Hepatocyte (in vitro differentiated cells): ENCODE data around the gene C4BPA. TPM values are rescaled to one million over a fixed set of nuclear protein-coding genes. Genes with fewer than 3 reads are reported as not detected.

Experiments
- DNase-seq: peaks from one replicate; pipeline ENCODE4 v3.0.0-alpha.2; 2016; ENCODE audit warnings: low spot score
- H2AFZ ChIP-seq: fragments of 200-600 bp; sonication (generic); 2 replicates; pipeline ENCODE4 v1.6.0; 2016; ENCODE audit warnings: antibody characterized with exemption, mild to moderate bottlenecking
- H3K27ac ChIP-seq: fragments of 200-600 bp; sonication (generic); 2 replicates; pipeline ENCODE4 v1.5.1; 2016; ENCODE audit warnings: mild to moderate bottlenecking
- H3K27me3 ChIP-seq: fragments of 200-600 bp; sonication (generic); 2 replicates; pipeline ENCODE4 v1.6.1; 2016
- H3K36me3 ChIP-seq: fragments of 200-600 bp; sonication (generic); replicated peaks from 2 replicates; pipeline ENCODE4 v1.5.1; 2016; ENCODE audit warnings: low read depth; ENCODE audit not compliant: insufficient read depth
- H3K4me1 ChIP-seq: fragments of 200-600 bp; sonication (generic); 2 replicates; pipeline ENCODE4 v1.5.1; 2016; ENCODE audit warnings: mild to moderate bottlenecking, moderate library complexity; ENCODE audit not compliant: insufficient read depth
- H3K4me2 ChIP-seq: fragments of 200-600 bp; sonication (generic); 2 replicates; pipeline ENCODE4 v1.6.0; 2016
- H3K4me3 ChIP-seq: fragments of 200-600 bp; sonication (generic); 2 replicates; pipeline ENCODE4 v1.5.1; 2016; ENCODE audit warnings: mild to moderate bottlenecking
- H3K79me2 ChIP-seq: fragments of 200-600 bp; sonication (generic); 2 replicates; pipeline ENCODE4 v1.6.0; 2017; ENCODE audit warnings: mild to moderate bottlenecking
- H3K9me2 ChIP-seq: fragments of 200-600 bp; sonication (generic); replicated peaks from 2 replicates; pipeline ENCODE4 v1.6.0; 2017; ENCODE audit warnings: mild to moderate bottlenecking; ENCODE audit not compliant: insufficient read depth
- H3K9me3 ChIP-seq: fragments of 200-600 bp; sonication (generic); 2 replicates; pipeline ENCODE4 v1.5.1; 2016; ENCODE audit warnings: low read depth, mild to moderate bottlenecking
- H4K20me1 ChIP-seq: fragments of 200-600 bp; sonication (generic); 2 replicates; pipeline ENCODE4 v1.6.0; 2016; ENCODE audit warnings: mild to moderate bottlenecking; ENCODE audit not compliant: insufficient read depth, poor library complexity, severe bottlenecking
- CTCF ChIP-seq: fragments of 200-600 bp; sonication (generic); IDR thresholded peaks from 2 replicates; pipeline ENCODE4 v1.5.1; 2016; ENCODE audit warnings: antibody characterized with exemption, mild to moderate bottlenecking; ENCODE audit not compliant: poor library complexity
- EZH2 ChIP-seq: fragments of 200-600 bp; sonication (generic); IDR thresholded peaks from 2 replicates; pipeline ENCODE4 v1.6.1; 2016; ENCODE audit warnings: antibody characterized with exemption, mild to moderate bottlenecking, borderline replicate concordance
- EZH2phosphoT487 ChIP-seq: fragments of 200-600 bp; sonication (generic); IDR thresholded peaks from one replicate; pipeline ENCODE4 v1.6.1; 2018; ENCODE audit warnings: antibody characterized with exemption, mild to moderate bottlenecking, low read depth, moderate library complexity; ENCODE audit not compliant: unreplicated experiment, severe bottlenecking
- WGBS: methylation state at CpG from one replicate; pipeline ENCODE4 v1.1.6; 2016; ENCODE audit warnings: low lambda C conversion rate; ENCODE audit errors: missing lambda C conversion rate; 5-methylcytosine and 5-hydroxymethylcytosine counted together
- polyA plus RNA-seq: library from polyadenylated mRNA; unstranded; fragments of >200 nt; fragmentation: Nextera tagmentation; extraction: Ambion mirVana; gene quantifications from 2 replicates; pipeline ENCODE4 v1.2.1, GENCODE V29; 2016
- total RNA-seq: library from RNA; depleted of rRNA; stranded (reverse); fragments of >200 nt; gene quantifications from 2 replicates; pipeline ENCODE4 v1.2.3, GENCODE V29; 2014

C4BPA gene
- total and polyA plus RNA-seq, 2 experiments from 2014 or later = 12.4 to 17.2 TPM

DNA sequence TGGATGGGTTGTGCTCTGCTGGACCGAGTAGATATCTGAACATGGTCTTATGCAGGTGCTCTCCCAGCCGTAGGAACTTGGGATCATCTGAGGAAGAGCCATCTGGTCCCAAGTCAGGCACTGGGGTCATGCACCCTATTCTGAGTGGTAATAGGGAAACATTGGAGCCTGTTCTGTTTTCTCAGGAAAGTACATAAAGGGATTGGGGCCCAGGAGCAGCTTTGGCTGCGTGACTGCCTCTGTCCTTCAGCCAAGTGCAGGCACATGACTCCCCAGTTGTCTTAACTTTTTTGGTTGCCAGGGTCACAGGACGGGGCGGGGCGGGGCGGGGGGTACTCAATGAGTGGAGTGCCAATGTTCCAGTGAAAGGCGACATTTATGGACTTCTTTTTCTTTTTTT, 39.5 kb upstream of the C4BPA start:
- H3K27me3 ChIP-seq = no peaks in the 10 kb centered on the region
- no peaks in the 10 kb centered on the region for H4K20me1 ChIP-seq
- H2AFZ ChIP-seq = no peak overlapping the region
- 94% methylated on average over 8 of the region's 8 CpGs for WGBS
- no peak overlapping the region for H3K4me3 ChIP-seq
- H3K9me2 ChIP-seq = no peaks in the 10 kb centered on the region
- no peaks in the 10 kb centered on the region for H3K4me1 ChIP-seq
- DNase-seq = no peak
- no peaks in the 10 kb centered on the region for H3K36me3 ChIP-seq
- H3K79me2 ChIP-seq = no peaks in the 10 kb centered on the region
- peak overlapping the region; percentile 34 for H3K27ac ChIP-seq
- no peak for TF ChIP-seq EZH2
- no peak for TF ChIP-seq CTCF
- no peak for TF ChIP-seq EZH2phosphoT487
- H3K9me3 ChIP-seq = no peaks in the 10 kb centered on the region
- no peak overlapping the region for H3K4me2 ChIP-seq

DNA sequence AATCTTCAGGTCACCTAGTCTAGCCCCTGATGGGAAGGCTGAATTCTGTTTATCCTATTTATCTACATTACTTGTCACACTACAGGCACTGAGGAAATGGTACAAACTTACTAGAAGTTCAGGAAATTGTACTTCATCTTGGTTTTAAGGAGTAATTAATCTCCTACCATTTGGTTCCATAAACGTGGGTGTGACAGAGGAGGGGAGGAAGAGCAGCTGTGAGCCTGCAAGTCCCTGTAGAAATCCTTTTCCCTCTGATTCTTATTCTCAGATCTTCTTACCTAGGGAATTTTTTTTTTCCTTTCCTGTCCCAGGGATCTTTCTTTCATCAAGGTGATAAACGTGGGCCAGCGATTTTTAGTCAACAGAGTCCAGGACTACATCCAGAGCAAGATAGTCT, 36.8 kb upstream of the C4BPA start:
- H2AFZ ChIP-seq = no peak overlapping the region
- H3K9me3 ChIP-seq = no peaks in the 10 kb centered on the region
- no peak overlapping the region for H3K4me3 ChIP-seq
- WGBS = 72% methylated on average over 3 of the region's 3 CpGs
- H3K79me2 ChIP-seq = no peaks in the 10 kb centered on the region
- H3K4me1 ChIP-seq = no peaks in the 10 kb centered on the region
- H4K20me1 ChIP-seq = no peaks in the 10 kb centered on the region
- peak overlapping the region; percentile 75 for H3K27ac ChIP-seq
- no peaks in the 10 kb centered on the region for H3K36me3 ChIP-seq
- no peak overlapping the region for H3K4me2 ChIP-seq
- no peaks in the 10 kb centered on the region for H3K27me3 ChIP-seq
- no peaks in the 10 kb centered on the region for H3K9me2 ChIP-seq
- TF ChIP-seq CTCF (no peak), EZH2 (no peak)
- DNase-seq = no peak

DNA sequence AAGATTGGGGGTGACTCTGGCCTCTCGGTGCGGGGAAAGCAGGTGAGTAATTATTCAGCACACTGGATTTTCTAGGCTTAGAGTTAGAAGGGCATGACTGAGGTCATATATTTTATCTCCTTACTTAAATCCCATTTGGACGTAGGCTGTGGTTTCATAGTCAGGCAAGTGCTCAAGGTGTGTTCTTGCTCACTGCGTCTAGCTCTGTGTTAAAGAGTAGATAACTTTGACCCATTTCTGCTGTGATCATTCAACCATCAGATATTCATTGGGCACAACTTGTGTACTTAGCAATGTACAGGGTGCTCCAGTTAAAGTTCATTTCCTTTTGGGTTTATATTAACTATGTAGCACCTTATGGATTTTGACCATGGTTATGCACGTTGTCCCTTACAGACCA, 36.4 kb upstream of the C4BPA start:
- no peak for DNase-seq
- Histone ChIP-seq H4K20me1 (no peaks in the 10 kb centered on the region), H3K4me2 (no peak overlapping the region), H2AFZ (no peak overlapping the region), H3K27ac (peak overlapping the region; percentile 75), H3K4me1 (no peaks in the 10 kb centered on the region), H3K9me2 (no peaks in the 10 kb centered on the region), H3K4me3 (no peak overlapping the region), H3K27me3 (no peaks in the 10 kb centered on the region), H3K36me3 (no peaks in the 10 kb centered on the region), H3K9me3 (no peaks in the 10 kb centered on the region), H3K79me2 (no peaks in the 10 kb centered on the region)
- no peak for TF ChIP-seq EZH2
- TF ChIP-seq CTCF = no peak
- no peak for TF ChIP-seq EZH2phosphoT487
- WGBS = 74% methylated on average over 5 of the region's 5 CpGs

DNA sequence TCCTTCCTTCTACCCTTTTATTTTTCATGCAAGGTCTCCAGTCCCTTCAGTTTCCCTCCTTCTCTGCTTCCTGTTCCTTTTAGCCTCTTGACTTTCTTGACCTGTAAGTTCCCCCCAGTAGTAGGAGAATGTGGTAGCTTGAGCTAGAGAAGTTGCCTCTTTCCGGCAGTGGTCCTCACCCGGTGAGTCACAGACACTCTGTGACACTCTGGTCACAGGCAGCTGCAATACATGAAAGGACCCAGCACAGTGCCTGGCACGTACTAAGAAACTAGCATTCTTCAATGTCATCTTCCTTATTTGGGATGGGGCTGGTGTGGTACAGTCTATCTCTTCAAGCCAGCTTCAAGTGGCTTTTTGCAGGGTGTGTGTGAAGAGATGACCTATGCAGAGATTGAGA, 35.0 kb upstream of the C4BPA start:
- Histone ChIP-seq H3K4me1 (no peaks in the 10 kb centered on the region), H3K9me3 (no peaks in the 10 kb centered on the region), H3K27me3 (no peaks in the 10 kb centered on the region), H3K79me2 (no peaks in the 10 kb centered on the region), H3K9me2 (no peaks in the 10 kb centered on the region), H2AFZ (no peak overlapping the region), H3K4me2 (no peak overlapping the region), H3K4me3 (no peak overlapping the region), H3K36me3 (no peaks in the 10 kb centered on the region), H3K27ac (no peak overlapping the region), H4K20me1 (no peaks in the 10 kb centered on the region)
- no peak for DNase-seq
- TF ChIP-seq EZH2 (no peak), EZH2phosphoT487 (no peak), CTCF (no peak)
- 98% methylated on average over 3 of the region's 3 CpGs for WGBS
